Activated T-helper 17 cell treated with anti-CD3 and anti-CD28 coated beads, Interleukin-2, amount 50 U/mL, for 72 hours (primary cell): ENCODE measurements around the gene CKS1B. TPM values are rescaled to one million over a fixed set of nuclear protein-coding genes. Genes with fewer than 3 reads are reported as not detected.

Experiments used
- ATAC-seq: fragments of 150-1000 bp; cut with Tn5 transposase; replicated peaks from 2 replicates; pipeline ENCODE4 v1.10.0; 2021; ENCODE audit warnings: mild to moderate bottlenecking, moderate library complexity
- H3K27ac Mint-ChIP-seq: one replicate; pipeline ENCODE4 v1.8.0; 2022; ENCODE audit warnings: mixed read lengths
- H3K27me3 Mint-ChIP-seq: one replicate; pipeline ENCODE4 v1.8.0; 2022; ENCODE audit warnings: mixed read lengths
- H3K36me3 Mint-ChIP-seq: one replicate; pipeline ENCODE4 v1.8.0; 2022; ENCODE audit warnings: low read depth, mild to moderate bottlenecking, mixed read lengths
- H3K4me1 Mint-ChIP-seq: one replicate; pipeline ENCODE4 v1.8.0; 2022; ENCODE audit warnings: mixed read lengths
- H3K4me3 Mint-ChIP-seq: one replicate; pipeline ENCODE4 v1.8.0; 2022; ENCODE audit warnings: mild to moderate bottlenecking, mixed read lengths
- H3K9me3 Mint-ChIP-seq: one replicate; pipeline ENCODE4 v1.8.0; 2022; ENCODE audit warnings: mixed read lengths
- total RNA-seq, 2 donors: library from RNA; stranded (reverse); gene quantifications; one replicate each; pipeline ENCODE4 v1.2.3, GENCODE V29; 2022

Gene CKS1B
- total RNA-seq, 2 donors from 2014 or later: 162 to 188 TPM

DNA sequence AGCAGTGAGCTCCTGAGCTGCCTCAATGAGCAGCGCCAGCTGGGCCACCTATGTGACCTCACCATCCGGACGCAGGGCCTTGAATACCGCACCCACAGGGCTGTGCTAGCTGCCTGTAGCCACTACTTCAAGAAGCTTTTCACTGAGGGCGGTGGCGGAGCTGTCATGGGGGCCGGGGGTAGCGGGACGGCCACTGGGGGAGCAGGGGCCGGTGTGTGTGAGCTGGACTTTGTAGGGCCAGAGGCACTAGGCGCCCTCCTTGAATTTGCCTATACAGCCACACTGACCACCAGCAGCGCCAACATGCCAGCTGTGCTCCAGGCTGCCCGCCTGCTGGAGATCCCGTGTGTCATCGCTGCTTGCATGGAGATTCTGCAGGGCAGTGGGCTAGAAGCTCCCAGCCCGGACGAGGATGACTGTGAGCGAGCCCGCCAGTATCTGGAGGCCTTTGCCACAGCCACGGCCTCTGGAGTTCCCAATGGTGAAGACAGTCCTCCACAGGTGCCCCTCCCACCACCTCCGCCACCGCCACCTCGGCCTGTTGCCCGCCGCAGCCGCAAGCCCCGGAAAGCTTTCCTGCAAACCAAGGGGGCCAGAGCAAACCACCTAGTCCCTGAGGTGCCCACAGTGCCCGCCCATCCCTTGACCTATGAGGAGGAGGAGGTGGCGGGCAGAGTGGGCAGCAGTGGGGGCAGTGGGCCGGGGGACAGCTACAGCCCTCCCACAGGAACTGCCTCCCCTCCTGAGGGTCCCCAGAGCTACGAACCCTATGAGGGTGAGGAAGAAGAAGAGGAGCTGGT is 40.4 kb downstream of the CKS1B start:
- H3K36me3 Mint-ChIP-seq: peaks cover 95% of the 10 kb centered on the region
- H3K27me3 Mint-ChIP-seq: no peaks in the 10 kb centered on the region
- ATAC-seq: no peak
- peak overlapping the region; percentile 91 for H3K4me3 Mint-ChIP-seq
- peaks cover 44% of the 10 kb centered on the region for H3K4me1 Mint-ChIP-seq
- no peaks in the 10 kb centered on the region for H3K9me3 Mint-ChIP-seq
- H3K27ac Mint-ChIP-seq: peak overlapping the region; percentile 88

GRCh38 chr1:155015527-155016230 is 41.2 kb downstream of the CKS1B start:
- no peak for ATAC-seq
- Mint-ChIP-seq H3K9me3 (no peaks in the 10 kb centered on the region), H3K4me1 (peaks cover 49% of the 10 kb centered on the region), H3K36me3 (peaks cover 91% of the 10 kb centered on the region), H3K4me3 (peak overlapping the region; percentile 69), H3K27ac (peak overlapping the region; percentile 88), H3K27me3 (no peaks in the 10 kb centered on the region)

DNA sequence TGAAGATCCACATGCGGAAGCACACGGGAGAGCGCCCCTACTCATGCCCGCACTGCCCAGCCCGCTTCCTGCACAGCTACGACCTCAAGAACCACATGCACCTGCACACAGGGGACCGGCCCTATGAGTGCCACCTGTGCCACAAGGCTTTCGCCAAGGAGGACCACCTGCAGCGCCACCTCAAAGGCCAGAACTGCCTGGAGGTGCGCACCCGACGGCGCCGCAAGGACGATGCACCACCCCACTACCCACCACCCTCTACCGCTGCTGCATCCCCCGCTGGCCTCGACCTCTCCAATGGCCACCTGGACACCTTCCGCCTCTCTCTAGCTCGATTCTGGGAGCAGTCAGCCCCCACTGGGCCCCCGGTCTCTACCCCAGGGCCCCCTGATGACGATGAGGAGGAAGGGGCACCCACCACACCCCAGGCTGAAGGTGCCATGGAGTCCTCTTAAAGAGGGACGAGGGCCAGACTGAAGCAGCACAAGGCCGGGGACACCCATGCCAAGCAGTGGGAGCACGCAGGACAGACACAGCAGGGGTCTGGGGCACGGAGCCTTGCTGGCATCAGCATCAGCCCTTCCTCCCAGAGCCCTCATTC is 41.9 kb downstream of the CKS1B start:
- ATAC-seq: no peak

GRCh38 chr1:155017041-155017945 is 42.8 kb downstream of the CKS1B start:
- no peaks in the 10 kb centered on the region for H3K27me3 Mint-ChIP-seq
- H3K4me3 Mint-ChIP-seq: peak overlapping the region; percentile 69
- peak; percentile 89 for ATAC-seq
- H3K36me3 Mint-ChIP-seq: peaks cover 75% of the 10 kb centered on the region
- peaks cover 44% of the 10 kb centered on the region for H3K4me1 Mint-ChIP-seq
- no peaks in the 10 kb centered on the region for H3K9me3 Mint-ChIP-seq
- H3K27ac Mint-ChIP-seq: peak overlapping the region; percentile 88

More for the DNA sequence above, 41.9 kb downstream of the CKS1B start:
- no peaks in the 10 kb centered on the region for H3K27me3 Mint-ChIP-seq
- peak overlapping the region; percentile 88 for H3K27ac Mint-ChIP-seq
- peaks cover 49% of the 10 kb centered on the region for H3K4me1 Mint-ChIP-seq
- no peaks in the 10 kb centered on the region for H3K9me3 Mint-ChIP-seq
- peaks cover 85% of the 10 kb centered on the region for H3K36me3 Mint-ChIP-seq
- peak overlapping the region; percentile 69 for H3K4me3 Mint-ChIP-seq

DNA sequence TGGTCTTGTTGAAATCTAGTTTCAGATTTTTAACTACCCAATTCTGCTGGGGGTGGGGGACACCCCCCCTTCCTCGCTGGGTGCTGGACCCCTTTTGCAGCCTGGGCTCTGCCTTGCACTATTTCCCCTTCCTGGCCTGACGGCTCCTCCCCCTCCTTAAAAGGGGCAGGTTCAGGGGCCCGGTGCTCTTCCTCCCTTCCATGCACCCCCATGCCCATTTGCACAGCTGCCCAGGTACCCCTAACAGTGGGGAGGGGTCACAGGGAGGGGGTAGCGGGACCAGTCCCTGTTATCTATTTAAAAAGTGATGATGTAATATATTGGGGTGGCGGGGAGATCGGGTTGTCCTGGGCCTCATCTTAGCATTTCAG is 43.5 kb downstream of the CKS1B start:
- Mint-ChIP-seq H3K27me3 (no peaks in the 10 kb centered on the region), H3K9me3 (no peaks in the 10 kb centered on the region), H3K4me3 (peak overlapping the region; percentile 57), H3K36me3 (peaks cover 69% of the 10 kb centered on the region), H3K27ac (peak overlapping the region; percentile 54), H3K4me1 (peaks cover 38% of the 10 kb centered on the region)
- ATAC-seq: no peak

- peaks cover 32% of the 10 kb centered on the region for H3K4me1 Mint-ChIP-seq
- no peaks in the 10 kb centered on the region for H3K27me3 Mint-ChIP-seq
- no peaks in the 10 kb centered on the region for H3K9me3 Mint-ChIP-seq
- peak overlapping the region; percentile 81 for H3K27ac Mint-ChIP-seq
- H3K4me3 Mint-ChIP-seq: peak overlapping the region; percentile 57
- no peak for ATAC-seq
- peaks cover 60% of the 10 kb centered on the region for H3K36me3 Mint-ChIP-seq
Measured at GRCh38 chr1:155018617-155019348, 44.3 kb downstream of the CKS1B start.

DNA sequence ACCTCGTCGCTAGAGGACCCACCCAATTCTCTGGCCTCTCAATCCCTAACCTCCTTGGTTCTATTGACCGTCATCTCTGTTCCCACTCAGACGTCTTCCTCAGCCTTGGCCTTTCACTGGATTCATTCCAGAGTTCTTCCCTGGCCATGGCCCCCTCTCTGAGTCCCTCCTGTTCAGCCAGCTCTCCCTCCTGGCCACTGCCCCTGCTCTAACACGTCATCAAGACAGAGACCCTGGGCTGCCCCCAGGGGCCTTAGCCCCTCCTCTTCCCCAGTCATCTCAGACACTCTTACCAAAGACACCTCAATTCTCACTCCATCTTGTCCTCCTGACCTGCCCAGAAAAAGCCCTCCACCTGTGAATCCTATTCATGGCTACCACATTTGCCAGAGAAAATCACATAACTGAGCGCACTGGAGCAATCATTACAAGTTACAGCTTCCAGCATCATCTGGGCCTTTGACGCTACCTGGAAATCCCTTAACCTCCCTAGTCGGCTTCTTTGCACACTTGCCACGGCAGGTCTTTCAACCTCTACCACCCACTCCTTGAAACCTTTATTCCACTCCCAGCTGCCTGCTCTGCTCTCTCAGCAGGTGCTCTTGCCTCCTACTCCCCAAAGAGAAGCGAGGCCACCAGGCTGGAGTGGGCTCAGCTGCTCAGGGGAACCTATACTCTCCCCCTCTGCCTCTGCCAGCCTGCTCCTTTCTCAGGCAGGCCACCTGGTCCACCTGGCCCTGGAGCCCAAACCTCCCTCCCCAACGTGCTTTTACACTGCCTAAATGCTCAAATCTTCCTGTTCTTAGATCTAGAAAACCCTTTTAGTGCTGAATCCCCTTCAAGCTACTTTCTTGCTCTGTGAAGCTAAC is 45.1 kb downstream of the CKS1B start:
- Mint-ChIP-seq H3K27me3 (no peaks in the 10 kb centered on the region), H3K9me3 (no peaks in the 10 kb centered on the region), H3K4me1 (peaks cover 28% of the 10 kb centered on the region), H3K4me3 (peak overlapping the region; percentile 57), H3K36me3 (peaks cover 52% of the 10 kb centered on the region), H3K27ac (peak overlapping the region; percentile 81)
- ATAC-seq: no peak

DNA sequence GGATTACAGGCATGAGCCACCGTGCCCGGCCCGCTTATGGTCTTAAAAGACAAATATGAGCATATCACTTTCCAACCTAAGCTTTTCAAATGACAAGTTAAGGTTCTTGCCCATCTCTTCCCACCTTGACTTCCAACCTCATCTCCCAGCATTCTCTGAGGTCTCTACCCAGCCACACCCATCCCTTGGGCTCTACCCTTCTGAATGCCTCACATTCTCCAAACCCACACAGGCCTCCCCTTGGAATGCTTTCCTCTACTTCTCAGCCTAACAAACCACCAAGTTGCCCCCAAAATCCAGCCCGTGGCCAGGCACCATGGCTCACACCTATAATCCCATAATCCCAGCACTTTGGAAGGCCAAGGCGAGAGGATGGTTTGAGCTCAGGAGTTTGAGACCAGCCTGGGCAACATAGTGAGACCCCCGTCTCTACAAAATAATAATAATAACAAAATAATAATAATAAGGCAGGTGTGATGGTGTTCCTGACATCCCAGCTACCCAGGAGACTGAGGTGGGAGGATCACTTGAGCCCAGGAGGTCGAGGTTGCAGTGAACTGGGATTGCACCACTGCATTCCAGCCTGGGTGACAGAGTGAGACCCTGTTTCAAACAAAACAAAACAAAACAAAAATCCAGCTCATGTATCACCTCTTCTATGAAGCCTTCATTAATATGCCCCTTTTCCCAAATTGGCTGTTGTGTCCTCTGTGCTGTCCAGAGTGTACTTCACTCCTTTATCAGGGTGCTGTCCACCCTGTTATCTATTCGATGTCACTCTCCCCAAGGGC is 47.9 kb downstream of the CKS1B start:
- peaks cover 14% of the 10 kb centered on the region for H3K4me1 Mint-ChIP-seq
- no peaks in the 10 kb centered on the region for H3K9me3 Mint-ChIP-seq
- no peak overlapping the region for H3K27ac Mint-ChIP-seq
- H3K27me3 Mint-ChIP-seq: no peaks in the 10 kb centered on the region
- H3K36me3 Mint-ChIP-seq: peaks cover 28% of the 10 kb centered on the region
- H3K4me3 Mint-ChIP-seq: no peak overlapping the region
- no peak for ATAC-seq

GRCh38 chr1:155022927-155023236 is 48.4 kb downstream of the CKS1B start:
- Mint-ChIP-seq H3K27ac (no peak overlapping the region), H3K4me3 (no peak overlapping the region), H3K27me3 (no peaks in the 10 kb centered on the region), H3K9me3 (no peaks in the 10 kb centered on the region), H3K36me3 (peaks cover 23% of the 10 kb centered on the region), H3K4me1 (peaks cover 14% of the 10 kb centered on the region)
- ATAC-seq: no peak

DNA sequence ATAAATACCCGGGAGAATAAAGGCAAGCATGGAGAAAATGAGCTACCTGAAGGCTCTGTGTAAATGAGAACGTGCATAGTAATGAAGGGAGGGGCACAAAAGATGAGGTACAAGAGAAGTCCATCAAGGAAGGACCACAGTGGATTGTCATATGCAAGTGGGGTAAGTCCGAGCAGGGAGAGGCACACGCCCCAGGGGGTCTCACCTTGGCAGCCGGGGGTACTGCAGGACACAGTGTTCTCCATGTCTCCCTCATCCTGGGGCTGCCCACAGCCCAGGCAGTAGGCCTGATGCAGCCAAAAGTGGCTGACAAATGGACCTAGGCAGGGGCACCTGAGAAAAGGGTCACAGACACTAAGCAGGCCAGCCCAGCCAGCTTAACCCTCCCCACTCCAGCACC is 49.1 kb downstream of the CKS1B start:
- H3K27me3 Mint-ChIP-seq: no peaks in the 10 kb centered on the region
- H3K4me1 Mint-ChIP-seq: peaks cover 14% of the 10 kb centered on the region
- peaks cover 17% of the 10 kb centered on the region for H3K36me3 Mint-ChIP-seq
- H3K4me3 Mint-ChIP-seq: no peak overlapping the region
- no peaks in the 10 kb centered on the region for H3K9me3 Mint-ChIP-seq
- no peak overlapping the region for H3K27ac Mint-ChIP-seq
- no peak for ATAC-seq

DNA sequence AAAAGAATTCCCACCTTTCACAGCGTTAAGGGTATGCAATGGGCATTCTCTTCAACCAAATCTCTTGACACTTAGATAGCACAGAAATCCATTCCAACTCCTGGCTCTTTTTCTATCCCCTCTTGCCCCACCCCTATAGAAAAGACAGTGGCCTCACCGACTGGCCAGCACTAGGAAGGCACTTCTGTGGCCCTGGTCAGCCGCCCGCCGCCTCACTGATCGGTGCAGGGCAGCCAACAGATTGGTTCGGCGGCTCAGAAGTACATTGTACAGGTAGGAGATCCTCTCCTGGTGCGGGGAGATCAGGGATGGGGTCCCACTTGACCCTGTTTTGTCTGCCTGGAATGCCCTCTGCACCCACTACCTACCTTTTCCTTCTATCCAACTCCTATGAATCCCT is 49.8 kb downstream of the CKS1B start:
- Mint-ChIP-seq H3K4me1 (peaks cover 11% of the 10 kb centered on the region), H3K27ac (no peak overlapping the region), H3K9me3 (no peaks in the 10 kb centered on the region), H3K4me3 (no peak overlapping the region), H3K36me3 (peaks cover 10% of the 10 kb centered on the region), H3K27me3 (no peaks in the 10 kb centered on the region)
- ATAC-seq: no peak

DNA sequence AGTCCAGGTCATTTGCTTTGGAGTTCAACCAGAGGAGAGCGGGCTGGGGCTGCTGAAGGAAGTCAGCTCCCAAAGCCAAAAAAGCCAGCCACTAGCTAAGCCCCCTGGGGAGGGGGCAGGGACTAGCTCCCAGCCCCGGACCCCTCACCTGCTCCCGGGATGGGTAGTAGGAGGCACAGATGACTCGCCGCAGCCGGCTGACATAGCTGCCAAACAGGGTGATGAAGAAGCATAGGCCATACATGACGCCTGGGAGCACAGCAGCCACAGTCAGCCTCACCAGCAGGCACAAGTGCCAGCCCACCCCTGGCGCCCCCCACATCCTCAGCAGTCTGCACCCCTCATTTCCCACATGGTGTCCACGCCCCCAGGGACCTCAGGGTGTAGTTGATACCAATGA is 51.7 kb downstream of the CKS1B start:
- H3K36me3 Mint-ChIP-seq: no peaks in the 10 kb centered on the region
- H3K4me1 Mint-ChIP-seq: no peaks in the 10 kb centered on the region
- ATAC-seq: no peak
- H3K4me3 Mint-ChIP-seq: no peak overlapping the region
- H3K9me3 Mint-ChIP-seq: no peaks in the 10 kb centered on the region
- H3K27ac Mint-ChIP-seq: no peak overlapping the region
- no peaks in the 10 kb centered on the region for H3K27me3 Mint-ChIP-seq
